MM.1S (cell line): ENCODE data around the gene PRDM10.

Source experiments
- DNase-seq: peaks from one replicate; pipeline ENCODE4 v3.0.0-alpha.2; 2015
- H2AFZ ChIP-seq: fragments of 300-600 bp; sonication (generic); 2 replicates; pipeline ENCODE4 v1.6.0; 2016; ENCODE audit warnings: antibody characterized with exemption, low read length
- H3F3A ChIP-seq: fragments of 300-600 bp; sonication (generic); 2 replicates; pipeline ENCODE4 v1.6.1; 2016; ENCODE audit warnings: mild to moderate bottlenecking, antibody characterized with exemption, low read length, moderate library complexity, mixed read lengths; ENCODE audit not compliant: insufficient read depth
- H3K27ac ChIP-seq: fragments of 300-600 bp; sonication (generic); 2 replicates; pipeline ENCODE4 v1.5.1; 2016; ENCODE audit warnings: mild to moderate bottlenecking, low read length
- H3K27me3 ChIP-seq: fragments of 300-600 bp; sonication (generic); replicated peaks from 2 replicates; pipeline ENCODE4 v1.6.0; 2016; ENCODE audit warnings: low read length; ENCODE audit not compliant: insufficient read depth
- H3K36me3 ChIP-seq: fragments of 300-600 bp; sonication (generic); replicated peaks from 2 replicates; pipeline ENCODE4 v1.6.1; 2016; ENCODE audit warnings: mild to moderate bottlenecking, low read length, mixed read lengths; ENCODE audit not compliant: insufficient read depth
- H3K4me1 ChIP-seq: fragments of 300-600 bp; sonication (generic); 2 replicates; pipeline ENCODE4 v1.6.1; 2016; ENCODE audit warnings: low read length, mixed read lengths
- H3K4me2 ChIP-seq: fragments of 300-600 bp; sonication (generic); 2 replicates; pipeline ENCODE4 v1.6.0; 2016; ENCODE audit warnings: low read depth, low read length
- H3K4me3 ChIP-seq: fragments of 300-600 bp; sonication (generic); 2 replicates; pipeline ENCODE4 v1.5.1; 2016; ENCODE audit warnings: low read length, mixed read lengths
- H3K79me2 ChIP-seq: fragments of 300-600 bp; sonication (generic); 2 replicates; pipeline ENCODE4 v1.6.1; 2016; ENCODE audit warnings: mixed run types, low read length, mixed read lengths
- H3K9ac ChIP-seq: fragments of 300-600 bp; sonication (generic); 2 replicates; pipeline ENCODE4 v1.6.1; 2016; ENCODE audit warnings: low read length, mixed read lengths
- H3K9me2 ChIP-seq: fragments of 300-600 bp; sonication (generic); replicated peaks from 2 replicates; pipeline ENCODE4 v1.6.1; 2016; ENCODE audit warnings: mild to moderate bottlenecking, low read length, mixed read lengths; ENCODE audit not compliant: insufficient read depth
- H3K9me3 ChIP-seq: fragments of 300-600 bp; sonication (generic); replicated peaks from 2 replicates; pipeline ENCODE4 v1.6.1; 2016; ENCODE audit warnings: mild to moderate bottlenecking, low read length, mixed read lengths; ENCODE audit not compliant: insufficient read depth
- H4K20me1 ChIP-seq: fragments of 300-600 bp; sonication (generic); 2 replicates; pipeline ENCODE4 v1.6.1; 2016; ENCODE audit warnings: mild to moderate bottlenecking, low read length, moderate library complexity, mixed read lengths; ENCODE audit not compliant: insufficient read depth
- EZH2 ChIP-seq: fragments of 300-600 bp; sonication (generic); optimal IDR thresholded peaks from 2 replicates; pipeline ENCODE3; 2017; ENCODE audit warnings: low read depth, mild to moderate bottlenecking, antibody characterized with exemption, low read length, mixed read lengths
- EZH2phosphoT487 ChIP-seq: fragments of 300-600 bp; sonication (generic); IDR thresholded peaks from 2 replicates; pipeline ENCODE4 v1.6.1; 2018; ENCODE audit warnings: antibody characterized with exemption, low read length
- TF ChIP-seq, protein P1 (sequence below): fragments of 300-600 bp; sonication (generic); IDR thresholded peaks from 2 replicates; pipeline ENCODE4 v1.5.1; 2016; ENCODE audit warnings: antibody characterized with exemption, low read length, mixed read lengths

The PRDM10 gene

DNA sequence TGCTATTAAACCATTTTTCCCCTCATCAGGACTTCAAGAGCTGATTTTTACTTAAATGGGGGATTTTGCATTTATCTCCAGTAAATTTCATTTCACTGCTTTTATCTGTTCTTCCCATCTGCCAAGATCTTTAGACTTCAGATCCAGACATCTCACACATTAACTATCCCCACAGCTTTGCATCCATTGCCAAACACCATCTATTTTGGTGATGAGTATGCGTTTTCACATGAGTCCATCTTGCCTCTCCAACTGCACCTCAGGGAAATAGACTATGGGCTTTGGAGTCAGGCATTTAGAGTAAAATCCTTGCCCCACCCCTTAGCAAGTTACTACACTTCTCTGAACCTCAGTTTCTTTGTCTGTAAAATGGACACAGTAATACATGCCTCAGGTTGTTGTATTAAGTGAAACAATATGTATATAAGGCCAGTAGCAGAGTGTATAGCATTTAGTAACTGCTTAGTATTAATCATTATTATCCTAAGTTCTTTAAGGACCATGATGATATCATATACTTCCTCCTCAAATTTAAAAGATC is 53.6 kb downstream of the PRDM10 start:
- H3K4me2 ChIP-seq: no peak overlapping the region
- no peak overlapping the region for H3K4me3 ChIP-seq
- H4K20me1 ChIP-seq: no peaks in the 10 kb centered on the region
- no peak for DNase-seq
- no peaks in the 10 kb centered on the region for H3K79me2 ChIP-seq
- peaks cover 12% of the 10 kb centered on the region for H3K4me1 ChIP-seq
- no peaks in the 10 kb centered on the region; the same call in 1 of the 2 replicates for H3F3A ChIP-seq
- no peaks in the 10 kb centered on the region for H3K9me3 ChIP-seq
- H2AFZ ChIP-seq: no peak overlapping the region
- H3K9ac ChIP-seq: no peak overlapping the region
- H3K9me2 ChIP-seq: no peaks in the 10 kb centered on the region
- no peaks in the 10 kb centered on the region for H3K27me3 ChIP-seq
- TF ChIP-seq EZH2phosphoT487: no peak
- no peak for TF ChIP-seq EZH2
- TF ChIP-seq, protein P1, sequence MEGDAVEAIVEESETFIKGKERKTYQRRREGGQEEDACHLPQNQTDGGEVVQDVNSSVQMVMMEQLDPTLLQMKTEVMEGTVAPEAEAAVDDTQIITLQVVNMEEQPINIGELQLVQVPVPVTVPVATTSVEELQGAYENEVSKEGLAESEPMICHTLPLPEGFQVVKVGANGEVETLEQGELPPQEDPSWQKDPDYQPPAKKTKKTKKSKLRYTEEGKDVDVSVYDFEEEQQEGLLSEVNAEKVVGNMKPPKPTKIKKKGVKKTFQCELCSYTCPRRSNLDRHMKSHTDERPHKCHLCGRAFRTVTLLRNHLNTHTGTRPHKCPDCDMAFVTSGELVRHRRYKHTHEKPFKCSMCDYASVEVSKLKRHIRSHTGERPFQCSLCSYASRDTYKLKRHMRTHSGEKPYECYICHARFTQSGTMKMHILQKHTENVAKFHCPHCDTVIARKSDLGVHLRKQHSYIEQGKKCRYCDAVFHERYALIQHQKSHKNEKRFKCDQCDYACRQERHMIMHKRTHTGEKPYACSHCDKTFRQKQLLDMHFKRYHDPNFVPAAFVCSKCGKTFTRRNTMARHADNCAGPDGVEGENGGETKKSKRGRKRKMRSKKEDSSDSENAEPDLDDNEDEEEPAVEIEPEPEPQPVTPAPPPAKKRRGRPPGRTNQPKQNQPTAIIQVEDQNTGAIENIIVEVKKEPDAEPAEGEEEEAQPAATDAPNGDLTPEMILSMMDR: no peak
- no peak overlapping the region for H3K27ac ChIP-seq
- H3K36me3 ChIP-seq: no peaks in the 10 kb centered on the region

DNA sequence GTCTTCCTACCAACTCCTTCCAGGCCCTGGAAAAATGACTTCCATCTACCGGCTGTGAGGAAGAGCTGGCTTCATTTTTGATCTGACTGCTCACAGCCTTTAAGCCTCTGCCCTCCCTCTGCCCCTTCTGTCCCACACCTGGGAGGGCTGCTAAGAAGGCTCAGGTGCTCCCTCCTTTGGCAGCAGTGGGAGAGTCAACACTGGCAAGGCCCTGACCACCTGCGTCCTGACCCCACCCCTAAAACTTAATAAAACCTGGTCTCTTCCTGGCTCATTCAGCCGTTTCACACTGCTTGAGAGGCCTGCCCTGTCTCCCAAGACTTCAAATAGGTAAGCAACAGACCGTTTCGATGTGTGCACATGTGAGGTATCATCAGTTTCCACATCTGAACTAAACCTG is 55.2 kb downstream of the PRDM10 start:
- H3K27ac ChIP-seq: no peak overlapping the region
- H3K27me3 ChIP-seq: no peaks in the 10 kb centered on the region
- no peaks in the 10 kb centered on the region; the same call in 1 of the 2 replicates for H3F3A ChIP-seq
- TF ChIP-seq, protein P1: no peak
- TF ChIP-seq EZH2phosphoT487: no peak
- no peak for TF ChIP-seq EZH2
- no peaks in the 10 kb centered on the region for H4K20me1 ChIP-seq
- no peak for DNase-seq
- H3K36me3 ChIP-seq: no peaks in the 10 kb centered on the region
- H3K4me3 ChIP-seq: no peak overlapping the region
- no peaks in the 10 kb centered on the region for H3K79me2 ChIP-seq
- no peak overlapping the region for H3K4me2 ChIP-seq
- no peak overlapping the region for H2AFZ ChIP-seq
- peaks cover 12% of the 10 kb centered on the region for H3K4me1 ChIP-seq
- no peaks in the 10 kb centered on the region for H3K9me3 ChIP-seq
- H3K9ac ChIP-seq: no peak overlapping the region
- H3K9me2 ChIP-seq: no peaks in the 10 kb centered on the region

GRCh38 chr11:129946965-129947364 is 55.7 kb downstream of the PRDM10 start:
- H3K27me3 ChIP-seq: no peaks in the 10 kb centered on the region
- H3K79me2 ChIP-seq: no peaks in the 10 kb centered on the region
- DNase-seq: no peak
- no peak for TF ChIP-seq EZH2
- TF ChIP-seq, protein P1: no peak
- TF ChIP-seq EZH2phosphoT487: no peak
- no peak overlapping the region for H3K4me3 ChIP-seq
- H3F3A ChIP-seq: no peaks in the 10 kb centered on the region; the same call in 1 of the 2 replicates
- H4K20me1 ChIP-seq: no peaks in the 10 kb centered on the region
- no peaks in the 10 kb centered on the region for H3K9me2 ChIP-seq
- H2AFZ ChIP-seq: no peak overlapping the region
- H3K9me3 ChIP-seq: no peaks in the 10 kb centered on the region
- peaks cover 12% of the 10 kb centered on the region for H3K4me1 ChIP-seq
- no peaks in the 10 kb centered on the region for H3K36me3 ChIP-seq
- H3K9ac ChIP-seq: no peak overlapping the region
- no peak overlapping the region for H3K4me2 ChIP-seq
- no peak overlapping the region for H3K27ac ChIP-seq
